ENCODE results near the gene KIAA1328.

DNA sequence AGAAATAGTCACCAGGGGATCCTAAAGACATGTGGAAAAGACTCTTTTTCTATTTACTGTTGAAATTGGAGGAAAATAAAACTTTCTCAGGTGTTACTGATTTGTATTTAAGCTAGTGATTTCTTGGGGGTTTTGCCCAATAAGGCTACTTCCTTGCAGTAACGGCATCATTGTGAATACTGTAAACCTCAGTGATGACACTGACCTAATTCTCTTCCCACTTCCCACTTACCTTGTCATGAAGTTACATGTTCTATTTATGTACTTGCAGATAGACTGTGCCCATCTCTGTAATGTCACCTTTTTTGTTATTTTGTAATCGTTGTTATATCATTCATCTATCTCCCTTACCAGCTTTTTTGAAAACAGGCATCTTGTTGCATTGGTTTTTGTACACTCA, 134.5 kb downstream of the KIAA1328 start:
- TF ChIP-seq, protein P1, sequence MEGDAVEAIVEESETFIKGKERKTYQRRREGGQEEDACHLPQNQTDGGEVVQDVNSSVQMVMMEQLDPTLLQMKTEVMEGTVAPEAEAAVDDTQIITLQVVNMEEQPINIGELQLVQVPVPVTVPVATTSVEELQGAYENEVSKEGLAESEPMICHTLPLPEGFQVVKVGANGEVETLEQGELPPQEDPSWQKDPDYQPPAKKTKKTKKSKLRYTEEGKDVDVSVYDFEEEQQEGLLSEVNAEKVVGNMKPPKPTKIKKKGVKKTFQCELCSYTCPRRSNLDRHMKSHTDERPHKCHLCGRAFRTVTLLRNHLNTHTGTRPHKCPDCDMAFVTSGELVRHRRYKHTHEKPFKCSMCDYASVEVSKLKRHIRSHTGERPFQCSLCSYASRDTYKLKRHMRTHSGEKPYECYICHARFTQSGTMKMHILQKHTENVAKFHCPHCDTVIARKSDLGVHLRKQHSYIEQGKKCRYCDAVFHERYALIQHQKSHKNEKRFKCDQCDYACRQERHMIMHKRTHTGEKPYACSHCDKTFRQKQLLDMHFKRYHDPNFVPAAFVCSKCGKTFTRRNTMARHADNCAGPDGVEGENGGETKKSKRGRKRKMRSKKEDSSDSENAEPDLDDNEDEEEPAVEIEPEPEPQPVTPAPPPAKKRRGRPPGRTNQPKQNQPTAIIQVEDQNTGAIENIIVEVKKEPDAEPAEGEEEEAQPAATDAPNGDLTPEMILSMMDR (IDR thresholded peaks at IDR 0.05): no peak
- TF ChIP-seq POLR2A (IDR thresholded peaks at IDR 0.05) (no peak), EP300 (IDR thresholded peaks at IDR 0.05) (no peak), POLR2AphosphoS5 (IDR thresholded peaks at IDR 0.05) (no peak)

Data from upper lobe of left lung (tissue), 4 donors.